ENCODE measurements around the gene TMEM258.
A peak's percentile ranks its signal among the peaks of the same experiment; 100 is the strongest.

The TMEM258 gene

DNA sequence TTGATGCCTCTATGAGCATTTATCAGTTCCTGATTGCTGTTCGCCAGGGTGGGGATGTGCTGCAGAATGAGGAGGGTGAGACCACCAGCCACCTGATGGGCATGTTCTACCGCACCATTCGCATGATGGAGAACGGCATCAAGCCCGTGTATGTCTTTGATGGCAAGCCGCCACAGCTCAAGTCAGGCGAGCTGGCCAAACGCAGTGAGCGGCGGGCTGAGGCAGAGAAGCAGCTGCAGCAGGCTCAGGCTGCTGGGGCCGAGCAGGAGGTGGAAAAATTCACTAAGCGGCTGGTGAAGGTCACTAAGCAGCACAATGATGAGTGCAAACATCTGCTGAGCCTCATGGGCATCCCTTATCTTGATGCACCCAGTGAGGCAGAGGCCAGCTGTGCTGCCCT lies 3.1 kb upstream of the TMEM258 start:
- no peaks in the 10 kb centered on the region for H3K9me3 ChIP-seq (ENCODE audit: control insufficient read depth, insufficient read depth, low read depth, low read length)
- no peak overlapping the region for H3K27ac ChIP-seq (ENCODE audit: extremely low read depth, low read depth, low read length)
- no peak overlapping the region for H3K4me3 ChIP-seq (ENCODE audit: low read depth, low read length)
- peaks cover 0 to 60% of the 10 kb centered on the region in 2 experiments; a peak in 2 of 3 replicates for H3K36me3 ChIP-seq (ENCODE audit: control insufficient read depth in 2 of 2, insufficient read depth in 1 of 2, low read length in 2 of 2)
- 0 out of 2 replicates have a peak, but pooled peaks cover 3% of the 10 kb centered on the region for H3K4me1 ChIP-seq (ENCODE audit: control insufficient read depth, insufficient read depth, low read length)
- ChIA-PET CTCF (interaction anchor here (0.6 to 5.1 kb wide), 6 partner anchors 11 to 287 kb away, joined by 3 to 57 read pairs (median 32); partner anchors contain the start of gene FADS2), POLR2A (no interaction called here)
- TF ChIP-seq GLI2 (tag by site-specific recombination; IDR thresholded peaks at IDR 0.05; ENCODE audit: borderline replicate concordance, low read depth): no peak

DNA sequence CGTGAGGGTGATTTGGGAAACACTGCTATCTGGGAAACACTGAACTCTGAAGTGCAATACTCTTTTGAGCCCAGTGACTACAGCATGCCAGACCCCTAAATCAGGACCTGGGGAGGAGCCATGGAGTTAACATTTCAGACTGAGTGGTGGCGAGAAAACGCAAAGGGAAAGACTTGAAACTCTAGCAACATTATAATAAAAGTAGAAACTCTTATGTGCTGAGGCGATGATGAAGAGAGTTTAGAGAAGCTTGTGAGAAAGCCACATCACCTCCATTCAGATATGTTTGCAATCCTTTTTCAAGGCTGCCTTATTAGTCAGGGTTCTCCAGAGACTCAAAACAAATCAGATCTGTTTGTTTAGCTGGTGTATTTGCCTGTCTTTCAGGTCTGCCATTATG lies 2.2 kb upstream of the TMEM258 start:
- TF ChIP-seq, protein P1, sequence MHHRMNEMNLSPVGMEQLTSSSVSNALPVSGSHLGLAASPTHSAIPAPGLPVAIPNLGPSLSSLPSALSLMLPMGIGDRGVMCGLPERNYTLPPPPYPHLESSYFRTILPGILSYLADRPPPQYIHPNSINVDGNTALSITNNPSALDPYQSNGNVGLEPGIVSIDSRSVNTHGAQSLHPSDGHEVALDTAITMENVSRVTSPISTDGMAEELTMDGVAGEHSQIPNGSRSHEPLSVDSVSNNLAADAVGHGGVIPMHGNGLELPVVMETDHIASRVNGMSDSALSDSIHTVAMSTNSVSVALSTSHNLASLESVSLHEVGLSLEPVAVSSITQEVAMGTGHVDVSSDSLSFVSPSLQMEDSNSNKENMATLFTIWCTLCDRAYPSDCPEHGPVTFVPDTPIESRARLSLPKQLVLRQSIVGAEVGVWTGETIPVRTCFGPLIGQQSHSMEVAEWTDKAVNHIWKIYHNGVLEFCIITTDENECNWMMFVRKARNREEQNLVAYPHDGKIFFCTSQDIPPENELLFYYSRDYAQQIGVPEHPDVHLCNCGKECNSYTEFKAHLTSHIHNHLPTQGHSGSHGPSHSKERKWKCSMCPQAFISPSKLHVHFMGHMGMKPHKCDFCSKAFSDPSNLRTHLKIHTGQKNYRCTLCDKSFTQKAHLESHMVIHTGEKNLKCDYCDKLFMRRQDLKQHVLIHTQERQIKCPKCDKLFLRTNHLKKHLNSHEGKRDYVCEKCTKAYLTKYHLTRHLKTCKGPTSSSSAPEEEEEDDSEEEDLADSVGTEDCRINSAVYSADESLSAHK (tag by site-specific recombination; IDR thresholded peaks at IDR 0.05): peak; percentile 85
- TF ChIP-seq GLI2 (tag by site-specific recombination; IDR thresholded peaks at IDR 0.05; ENCODE audit: borderline replicate concordance, low read depth): no peak
- 0 out of 2 replicates have a peak, but pooled peaks cover 3% of the 10 kb centered on the region for H3K4me1 ChIP-seq (ENCODE audit: control insufficient read depth, insufficient read depth, low read length)
- POLR2A ChIA-PET: no interaction called here
- no peaks in the 10 kb centered on the region for H3K9me3 ChIP-seq (ENCODE audit: control insufficient read depth, insufficient read depth, low read depth, low read length)
- H3K36me3 ChIP-seq (ENCODE audit: control insufficient read depth in 2 of 2, insufficient read depth in 1 of 2, low read length in 2 of 2): peaks cover 0 to 60% of the 10 kb centered on the region in 2 experiments; a peak in 2 of 3 replicates
- CTCF ChIA-PET: interaction anchor here (1.1 to 9.0 kb wide), 4 partner anchors 46 to 288 kb away, joined by 3 to 118 read pairs (median 53); no protein-coding TSS in a partner anchor
- no peak overlapping the region; the same call in 1 of the 2 replicates for H3K4me3 ChIP-seq (ENCODE audit: low read depth, low read length)
- H3K27ac ChIP-seq (ENCODE audit: extremely low read depth, low read depth, low read length): no peak overlapping the region

DNA sequence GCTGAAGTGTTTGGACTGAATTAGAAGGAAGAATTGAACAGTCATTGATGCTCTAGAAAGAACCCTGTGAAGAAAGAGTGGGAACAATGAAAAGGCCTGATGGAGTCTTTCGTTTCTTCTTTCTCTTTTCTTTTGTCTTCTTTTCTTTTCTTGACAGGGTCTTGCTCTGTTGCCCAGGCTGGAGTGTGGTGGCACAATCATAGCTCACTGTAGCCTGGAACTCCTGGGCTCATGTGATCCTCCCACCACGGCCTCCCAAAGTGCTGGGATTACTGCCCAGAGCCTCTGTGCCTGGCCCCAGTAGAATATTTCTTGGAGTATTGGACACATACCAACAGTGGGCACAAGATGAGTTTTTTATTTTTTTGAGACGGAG lies 1.4 kb upstream of the TMEM258 start:
- ChIA-PET CTCF (interaction anchor here (0.6 to 9.0 kb wide), 8 partner anchors 21 to 314 kb away, joined by 3 to 118 read pairs (median 7); no protein-coding TSS in a partner anchor), POLR2A (interaction anchor here (3.6 kb wide), 1 partner anchor 22 kb away, joined by 38 read pairs; the partner anchor contains the start of gene FADS1)
- H3K36me3 ChIP-seq (ENCODE audit: control insufficient read depth in 2 of 2, insufficient read depth in 1 of 2, low read length in 2 of 2): peaks cover 0 to 61% of the 10 kb centered on the region in 2 experiments; a peak in 2 of 3 replicates
- H3K27ac ChIP-seq (ENCODE audit: extremely low read depth, low read depth, low read length): peak overlapping the region; percentile 89; the same call in 1 of the 2 replicates
- 0 out of 2 replicates have a peak, but pooled peaks cover 3% of the 10 kb centered on the region for H3K4me1 ChIP-seq (ENCODE audit: control insufficient read depth, insufficient read depth, low read length)
- peak overlapping the region; percentile 87 for H3K4me3 ChIP-seq (ENCODE audit: low read depth, low read length)
- no peaks in the 10 kb centered on the region for H3K9me3 ChIP-seq (ENCODE audit: control insufficient read depth, insufficient read depth, low read depth, low read length)
- TF ChIP-seq GLIS1 (tag by site-specific recombination; IDR thresholded peaks at IDR 0.05) (0 out of 2 replicates have a peak, but pooled peaks have one; percentile 14), ZNF121 (tag by site-specific recombination; IDR thresholded peaks at IDR 0.05) (peak; percentile 90)
- TF ChIP-seq, protein P2, sequence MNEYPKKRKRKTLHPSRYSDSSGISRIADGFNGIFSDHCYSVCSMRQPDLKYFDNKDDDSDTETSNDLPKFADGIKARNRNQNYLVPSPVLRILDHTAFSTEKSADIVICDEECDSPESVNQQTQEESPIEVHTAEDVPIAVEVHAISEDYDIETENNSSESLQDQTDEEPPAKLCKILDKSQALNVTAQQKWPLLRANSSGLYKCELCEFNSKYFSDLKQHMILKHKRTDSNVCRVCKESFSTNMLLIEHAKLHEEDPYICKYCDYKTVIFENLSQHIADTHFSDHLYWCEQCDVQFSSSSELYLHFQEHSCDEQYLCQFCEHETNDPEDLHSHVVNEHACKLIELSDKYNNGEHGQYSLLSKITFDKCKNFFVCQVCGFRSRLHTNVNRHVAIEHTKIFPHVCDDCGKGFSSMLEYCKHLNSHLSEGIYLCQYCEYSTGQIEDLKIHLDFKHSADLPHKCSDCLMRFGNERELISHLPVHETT (tag by site-specific recombination; IDR thresholded peaks at IDR 0.05): no peak

DNA sequence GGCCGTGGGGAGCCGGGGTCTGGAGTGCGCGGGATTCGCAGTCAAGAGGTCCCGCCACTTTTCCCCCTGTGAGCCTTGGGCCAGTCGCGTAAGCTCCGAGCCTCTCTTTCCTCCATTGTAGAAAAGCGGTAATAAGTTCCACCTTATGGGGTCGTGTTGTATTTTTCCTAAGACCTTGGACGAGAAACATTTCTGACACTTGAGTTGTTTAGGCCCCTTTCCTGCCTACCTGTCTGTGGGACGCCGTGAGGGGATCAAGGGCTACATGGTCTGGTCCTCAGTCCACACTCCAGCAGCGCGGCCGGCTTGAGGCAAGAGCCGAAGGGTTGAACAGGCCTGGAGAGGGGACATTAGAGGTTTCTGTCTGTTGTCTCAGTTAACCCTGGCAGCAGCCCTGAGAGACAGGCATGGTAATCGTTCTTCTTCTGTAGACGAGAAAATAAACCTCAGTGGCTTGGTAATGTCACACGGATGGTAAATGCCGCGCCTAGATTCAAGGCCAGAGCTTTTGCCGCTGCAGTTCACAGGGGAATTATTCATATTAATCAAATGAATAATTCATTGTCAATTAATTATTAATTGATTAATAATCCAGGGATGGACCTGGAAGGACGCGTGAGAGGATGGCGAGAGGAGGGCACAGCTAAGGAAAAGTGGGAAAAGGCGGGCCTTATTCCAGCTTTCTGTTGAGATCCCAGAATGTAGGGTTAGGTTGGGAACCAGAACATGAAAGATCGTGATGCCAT lies 857 bp upstream of the TMEM258 start:
- H3K36me3 ChIP-seq (ENCODE audit: control insufficient read depth in 2 of 2, insufficient read depth in 1 of 2, low read length in 2 of 2): peaks cover 0 to 61% of the 10 kb centered on the region in 2 experiments; a peak in 2 of 3 replicates
- 0 out of 2 replicates have a peak, but pooled peaks cover 3% of the 10 kb centered on the region for H3K4me1 ChIP-seq (ENCODE audit: control insufficient read depth, insufficient read depth, low read length)
- ChIA-PET POLR2A (interaction anchor here (1.1 to 3.6 kb wide), 8 partner anchors 8 to 156 kb away, joined by 3 to 38 read pairs (median 5); partner anchors contain the start of genes FADS1 and FADS2), CTCF (interaction anchor here (0.6 to 9.0 kb wide), 9 partner anchors 8 to 601 kb away, joined by 3 to 118 read pairs (median 6); no protein-coding TSS in a partner anchor)
- peak overlapping the region; percentile 87 for H3K4me3 ChIP-seq (ENCODE audit: low read depth, low read length)
- peak overlapping the region; percentile 89 for H3K27ac ChIP-seq (ENCODE audit: extremely low read depth, low read depth, low read length)
- no peaks in the 10 kb centered on the region for H3K9me3 ChIP-seq (ENCODE audit: control insufficient read depth, insufficient read depth, low read depth, low read length)
- TF ChIP-seq, protein P3, sequence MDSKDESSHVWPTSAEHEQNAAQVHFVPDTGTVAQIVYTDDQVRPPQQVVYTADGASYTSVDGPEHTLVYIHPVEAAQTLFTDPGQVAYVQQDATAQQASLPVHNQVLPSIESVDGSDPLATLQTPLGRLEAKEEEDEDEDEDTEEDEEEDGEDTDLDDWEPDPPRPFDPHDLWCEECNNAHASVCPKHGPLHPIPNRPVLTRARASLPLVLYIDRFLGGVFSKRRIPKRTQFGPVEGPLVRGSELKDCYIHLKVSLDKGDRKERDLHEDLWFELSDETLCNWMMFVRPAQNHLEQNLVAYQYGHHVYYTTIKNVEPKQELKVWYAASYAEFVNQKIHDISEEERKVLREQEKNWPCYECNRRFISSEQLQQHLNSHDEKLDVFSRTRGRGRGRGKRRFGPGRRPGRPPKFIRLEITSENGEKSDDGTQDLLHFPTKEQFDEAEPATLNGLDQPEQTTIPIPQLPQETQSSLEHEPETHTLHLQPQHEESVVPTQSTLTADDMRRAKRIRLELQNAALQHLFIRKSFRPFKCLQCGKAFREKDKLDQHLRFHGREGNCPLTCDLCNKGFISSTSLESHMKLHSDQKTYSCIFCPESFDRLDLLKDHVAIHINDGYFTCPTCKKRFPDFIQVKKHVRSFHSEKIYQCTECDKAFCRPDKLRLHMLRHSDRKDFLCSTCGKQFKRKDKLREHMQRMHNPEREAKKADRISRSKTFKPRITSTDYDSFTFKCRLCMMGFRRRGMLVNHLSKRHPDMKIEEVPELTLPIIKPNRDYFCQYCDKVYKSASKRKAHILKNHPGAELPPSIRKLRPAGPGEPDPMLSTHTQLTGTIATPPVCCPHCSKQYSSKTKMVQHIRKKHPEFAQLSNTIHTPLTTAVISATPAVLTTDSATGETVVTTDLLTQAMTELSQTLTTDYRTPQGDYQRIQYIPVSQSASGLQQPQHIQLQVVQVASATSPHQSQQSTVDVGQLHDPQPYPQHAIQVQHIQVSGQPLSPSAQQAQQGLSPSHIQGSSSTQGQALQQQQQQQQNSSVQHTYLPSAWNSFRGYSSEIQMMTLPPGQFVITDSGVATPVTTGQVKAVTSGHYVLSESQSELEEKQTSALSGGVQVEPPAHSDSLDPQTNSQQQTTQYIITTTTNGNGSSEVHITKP (tag by site-specific recombination; IDR thresholded peaks at IDR 0.05): 0 out of 2 replicates have a peak, but pooled peaks have one; percentile 28
- TF ChIP-seq ZNF548 (tag by site-specific recombination; IDR thresholded peaks at IDR 0.05): no peak
- 0 out of 2 replicates have a peak, but pooled peaks have one; percentile 18 for TF ChIP-seq ZNF660 (tag by site-specific recombination; IDR thresholded peaks at IDR 0.05)
- no peak; the same call in 1 of the 2 replicates for TF ChIP-seq ZNF501 (tag by site-specific recombination; IDR thresholded peaks at IDR 0.05)
- no peak for TF ChIP-seq ZNF292 (tag by site-specific recombination; IDR thresholded peaks at IDR 0.05; ENCODE audit: borderline replicate concordance, low read depth)
- no peak for TF ChIP-seq ZNF239 (tag by site-specific recombination; IDR thresholded peaks at IDR 0.05)
- TF ChIP-seq ZNF521 (tag by site-specific recombination; IDR thresholded peaks at IDR 0.05): no peak
- no peak for TF ChIP-seq ZNF610 (tag by site-specific recombination; IDR thresholded peaks at IDR 0.05; ENCODE audit: borderline replicate concordance)
- no peak for TF ChIP-seq ZBTB20 (tag by site-specific recombination; IDR thresholded peaks at IDR 0.05)
- TF ChIP-seq, protein P4, sequence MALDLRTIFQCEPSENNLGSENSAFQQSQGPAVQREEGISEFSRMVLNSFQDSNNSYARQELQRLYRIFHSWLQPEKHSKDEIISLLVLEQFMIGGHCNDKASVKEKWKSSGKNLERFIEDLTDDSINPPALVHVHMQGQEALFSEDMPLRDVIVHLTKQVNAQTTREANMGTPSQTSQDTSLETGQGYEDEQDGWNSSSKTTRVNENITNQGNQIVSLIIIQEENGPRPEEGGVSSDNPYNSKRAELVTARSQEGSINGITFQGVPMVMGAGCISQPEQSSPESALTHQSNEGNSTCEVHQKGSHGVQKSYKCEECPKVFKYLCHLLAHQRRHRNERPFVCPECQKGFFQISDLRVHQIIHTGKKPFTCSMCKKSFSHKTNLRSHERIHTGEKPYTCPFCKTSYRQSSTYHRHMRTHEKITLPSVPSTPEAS (tag by site-specific recombination; IDR thresholded peaks at IDR 0.05): no peak
- TF ChIP-seq ZNF24 (tag by site-specific recombination; IDR thresholded peaks at IDR 0.05): no peak

Data from HEK293 (cell line).